ENCODE results near the gene DNPH1. TPM values are rescaled to one million over a fixed set of nuclear protein-coding genes. Genes with fewer than 3 reads are reported as not detected.

The DNPH1 gene
- total and polyA plus RNA-seq, 2 of the 8 experiments (the other 6 are each of a cell fraction or from before 2014, with no cell fraction given): 33.9 to 134 TPM

- no peaks in the 10 kb centered on the region for H3K79me2 ChIP-seq (ENCODE audit: control insufficient read depth in 1 of 2, insufficient read depth in 2 of 2, low read length in 2 of 2)
- H4K8ac ChIP-seq (ENCODE audit: extremely low read depth, insufficient read depth, low read length): no peak overlapping the region
- H3K4me1 ChIP-seq (replicated peaks in 1 of 4; ENCODE audit: control insufficient read depth in 3 of 4, insufficient read depth in 4 of 4, low read length in 3 of 4): peaks cover 0 to 3% (median 1%) of the 10 kb centered on the region in 4 experiments; a peak in 4 of 7 replicates
- ChIA-PET CTCF (ENCODE audit: partially characterized antibody) (interaction anchor here (1.3 to 2.1 kb wide), 4 partner anchors 9 to 46 kb away, joined by 3 to 12 read pairs (median 4); partner anchors contain the start of gene DNPH1), POLR2A (ENCODE audit: partially characterized antibody) (no interaction called here)
- H3K79me1 ChIP-seq (ENCODE audit: low read depth, low read length): no peaks in the 10 kb centered on the region
- H3K9ac ChIP-seq (replicated peaks in 1 of 4; ENCODE audit: extremely low read depth in 1 of 4, low read depth in 3 of 4, low read length in 3 of 4): no peak overlapping the region
- H2AK5ac ChIP-seq (ENCODE audit: low read depth, low read length): no peak overlapping the region
- H3K56ac ChIP-seq (replicated peaks; ENCODE audit: insufficient read length, low read depth, low read length): no peak overlapping the region
- no peaks in the 10 kb centered on the region for H3K36me3 ChIP-seq (ENCODE audit: control insufficient read depth in 2 of 4, insufficient read depth in 4 of 4, low read length in 3 of 4)
- H3K18ac ChIP-seq (ENCODE audit: extremely low read depth, low read length): no peak overlapping the region
- H3K27ac ChIP-seq (ENCODE audit: low read depth, low read length): no peak overlapping the region
- H3K9me3 ChIP-seq (ENCODE audit: insufficient read depth in 2 of 2, low read depth in 1 of 2, low read length in 1 of 2): no peaks in the 10 kb centered on the region
- H4K91ac ChIP-seq (replicated peaks; ENCODE audit: insufficient read length, low read length): no peak overlapping the region
- H3K23ac ChIP-seq (ENCODE audit: insufficient read length): no peak overlapping the region
- no peak for TF ChIP-seq BRCA1 (IDR thresholded peaks at IDR 0.05; ENCODE audit: low read depth, low read length)
- TF ChIP-seq HDAC6 (IDR thresholded peaks at IDR 0.05; ENCODE audit: low read depth, low read length): no peak
- TF ChIP-seq POU5F1 (IDR thresholded peaks at IDR 0.05; ENCODE audit: low read depth, low read length): no peak
- no peak for TF ChIP-seq BACH1 (IDR thresholded peaks at IDR 0.05; ENCODE audit: low read length)
- TF ChIP-seq KDM4A (IDR thresholded peaks at IDR 0.05; ENCODE audit: low read depth, low read length, severe bottlenecking): no peak
- H2BK20ac ChIP-seq (ENCODE audit: low read length): no peak overlapping the region
- 94% methylated on average over 1 of the region's 1 CpG; no CpG with 5 or more reads in 1 of the 2 experiments for WGBS, 2 experiments (ENCODE audit: extremely low coverage in 1 of 2, insufficient coverage in 1 of 2, insufficient read length in 1 of 2, insufficient replicate concordance in 2 of 2, low coverage in 1 of 2, low lambda C conversion rate in 2 of 2, missing lambda C conversion rate in 1 of 2)
- H2BK15ac ChIP-seq (ENCODE audit: low read length): no peak overlapping the region
- DNase-seq (ENCODE audit: low read depth in 1 of 2, low spot score in 2 of 2) (no peak), FAIRE-seq (no peak)
- H4K20me1 ChIP-seq (replicated peaks in 1 of 2; ENCODE audit: control insufficient read depth in 1 of 2, insufficient read depth in 2 of 2, low read length in 2 of 2): peaks cover 0 to 4% of the 10 kb centered on the region in 2 experiments
- no peaks in the 10 kb centered on the region; the same call in 1 of the 2 replicates for H3K23me2 ChIP-seq (ENCODE audit: low read depth, low read length)
- H3K14ac ChIP-seq (ENCODE audit: insufficient read length): no peak overlapping the region
- no peak overlapping the region for H2AFZ ChIP-seq (ENCODE audit: low read length)
- H2BK5ac ChIP-seq (ENCODE audit: low read depth, low read length): no peak overlapping the region
- peaks cover 13 to 51% (median 44%) of the 10 kb centered on the region in 4 experiments for H3K27me3 ChIP-seq (replicated peaks in 1 of 4; ENCODE audit: control insufficient read depth in 3 of 4, extremely low read depth in 1 of 4, insufficient read depth in 3 of 4, low read length in 3 of 4)
- no peak overlapping the region for H2BK120ac ChIP-seq (replicated peaks; ENCODE audit: low read depth, low read length)
- no peak overlapping the region for H3K4ac ChIP-seq (replicated peaks; ENCODE audit: insufficient read length, low read depth, low read length)
- no peak overlapping the region for H3K4me2 ChIP-seq (ENCODE audit: insufficient read depth in 1 of 2, low read depth in 2 of 2, low read length in 2 of 2)
- no peak overlapping the region for H2BK12ac ChIP-seq (ENCODE audit: low read depth, low read length)
- no peak overlapping the region for H4K5ac ChIP-seq (ENCODE audit: insufficient read length, low read depth, low read length)
- H3K4me3 ChIP-seq (ENCODE audit: extremely low read depth in 1 of 4, insufficient read depth in 2 of 4, low read depth in 3 of 4, low read length in 4 of 4): no peak overlapping the region
These were observed 11.7 kb upstream of the DNPH1 start for GRCh38 chr6:43240950-43241349.
